Measurements from ENCODE around the gene C19orf25. TPM values are rescaled to one million over a fixed set of nuclear protein-coding genes. Genes with fewer than 3 reads are reported as not detected.

The C19orf25 gene
- total and polyA plus RNA-seq, 2 of the 13 experiments (the other 11 are each of a cell fraction or from before 2014, with no cell fraction given), result 14.2 to 32.4 TPM

- TF ChIP-seq REL (CRISPR knock-in tag; conservative IDR thresholded peaks at IDR 0.05), result no peak
- TF ChIP-seq ATF2 (CRISPR knock-in tag; IDR thresholded peaks at IDR 0.05), result no peak
- TF ChIP-seq TFE3 (CRISPR knock-in tag; IDR thresholded peaks at IDR 0.05), result no peak
- no peak for TF ChIP-seq ZIK1 (CRISPR knock-in tag; IDR thresholded peaks at IDR 0.05; ENCODE audit: borderline replicate concordance, low read depth)
- no peak for TF ChIP-seq HDAC2 (CRISPR knock-in tag; IDR thresholded peaks at IDR 0.05)
- no peak for TF ChIP-seq E2F1 (CRISPR knock-in tag; IDR thresholded peaks at IDR 0.05)
- TF ChIP-seq SOX6 (IDR thresholded peaks at IDR 0.05), result no peak
- peak; percentile 26; the same call in 1 of the 2 replicates for TF ChIP-seq SOX6 (CRISPR knock-in tag; IDR thresholded peaks at IDR 0.05)
- no peak for TF ChIP-seq ZSCAN31 (CRISPR knock-in tag; IDR thresholded peaks at IDR 0.05; ENCODE audit: low read depth)
- TF ChIP-seq ZNF530 (CRISPR knock-in tag; IDR thresholded peaks at IDR 0.05; ENCODE audit: low read depth), result no peak
- no peak for TF ChIP-seq ZNF496 (CRISPR knock-in tag; IDR thresholded peaks at IDR 0.05; ENCODE audit: insufficient replicate concordance)
- TF ChIP-seq ZNF251 (CRISPR knock-in tag; IDR thresholded peaks at IDR 0.05), result no peak
- TF ChIP-seq AHR (CRISPR knock-in tag; IDR thresholded peaks at IDR 0.05), result no peak
- TF ChIP-seq MEF2D (CRISPR knock-in tag; IDR thresholded peaks at IDR 0.05), result no peak
- TF ChIP-seq, protein P1, sequence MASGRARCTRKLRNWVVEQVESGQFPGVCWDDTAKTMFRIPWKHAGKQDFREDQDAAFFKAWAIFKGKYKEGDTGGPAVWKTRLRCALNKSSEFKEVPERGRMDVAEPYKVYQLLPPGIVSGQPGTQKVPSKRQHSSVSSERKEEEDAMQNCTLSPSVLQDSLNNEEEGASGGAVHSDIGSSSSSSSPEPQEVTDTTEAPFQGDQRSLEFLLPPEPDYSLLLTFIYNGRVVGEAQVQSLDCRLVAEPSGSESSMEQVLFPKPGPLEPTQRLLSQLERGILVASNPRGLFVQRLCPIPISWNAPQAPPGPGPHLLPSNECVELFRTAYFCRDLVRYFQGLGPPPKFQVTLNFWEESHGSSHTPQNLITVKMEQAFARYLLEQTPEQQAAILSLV (CRISPR knock-in tag; IDR thresholded peaks at IDR 0.05; ENCODE audit: borderline replicate concordance), result no peak
- no peak for TF ChIP-seq ISL2 (CRISPR knock-in tag; IDR thresholded peaks at IDR 0.05)
- 0 out of 2 replicates have a peak, but pooled peaks have one; percentile 2 for TF ChIP-seq FOXO1 (CRISPR knock-in tag; IDR thresholded peaks at IDR 0.05)
- no peak for TF ChIP-seq DDIT3 (CRISPR knock-in tag; IDR thresholded peaks at IDR 0.05)
- TF ChIP-seq ZMYM3 (CRISPR knock-in tag; IDR thresholded peaks at IDR 0.05), result no peak
- peak; percentile 2; the same call in 1 of the 2 replicates for TF ChIP-seq ZNF331 (CRISPR knock-in tag; IDR thresholded peaks at IDR 0.05)
- no peak for TF ChIP-seq ZNF136 (CRISPR knock-in tag; IDR thresholded peaks at IDR 0.05; ENCODE audit: low read depth)
- TF ChIP-seq ZNF446 (CRISPR knock-in tag; IDR thresholded peaks at IDR 0.05), result no peak
- no peak for TF ChIP-seq XRCC5 (optimal IDR thresholded peaks at IDR 0.05; ENCODE audit: low read length)
- no peak for TF ChIP-seq TEAD2 (CRISPR knock-in tag; IDR thresholded peaks at IDR 0.05)
Measured at GRCh38 chr19:1481224-1481892, 2.3 kb upstream of the C19orf25 start (continued).
